SH-SY5Y (cell line): Measurements from ENCODE around the gene C1QL3.

ENCODE experiments used
- GATA2 ChIP-seq: IDR thresholded peaks from 2 replicates; pipeline ENCODE4 v1.6.1; 2011; ENCODE audit warnings: mild to moderate bottlenecking, low read depth, low read length
- GATA3 ChIP-seq: IDR thresholded peaks from 2 replicates; pipeline ENCODE4 v1.6.1; 2011; ENCODE audit warnings: low read depth, mild to moderate bottlenecking, low read length, moderate library complexity

Gene C1QL3

DNA sequence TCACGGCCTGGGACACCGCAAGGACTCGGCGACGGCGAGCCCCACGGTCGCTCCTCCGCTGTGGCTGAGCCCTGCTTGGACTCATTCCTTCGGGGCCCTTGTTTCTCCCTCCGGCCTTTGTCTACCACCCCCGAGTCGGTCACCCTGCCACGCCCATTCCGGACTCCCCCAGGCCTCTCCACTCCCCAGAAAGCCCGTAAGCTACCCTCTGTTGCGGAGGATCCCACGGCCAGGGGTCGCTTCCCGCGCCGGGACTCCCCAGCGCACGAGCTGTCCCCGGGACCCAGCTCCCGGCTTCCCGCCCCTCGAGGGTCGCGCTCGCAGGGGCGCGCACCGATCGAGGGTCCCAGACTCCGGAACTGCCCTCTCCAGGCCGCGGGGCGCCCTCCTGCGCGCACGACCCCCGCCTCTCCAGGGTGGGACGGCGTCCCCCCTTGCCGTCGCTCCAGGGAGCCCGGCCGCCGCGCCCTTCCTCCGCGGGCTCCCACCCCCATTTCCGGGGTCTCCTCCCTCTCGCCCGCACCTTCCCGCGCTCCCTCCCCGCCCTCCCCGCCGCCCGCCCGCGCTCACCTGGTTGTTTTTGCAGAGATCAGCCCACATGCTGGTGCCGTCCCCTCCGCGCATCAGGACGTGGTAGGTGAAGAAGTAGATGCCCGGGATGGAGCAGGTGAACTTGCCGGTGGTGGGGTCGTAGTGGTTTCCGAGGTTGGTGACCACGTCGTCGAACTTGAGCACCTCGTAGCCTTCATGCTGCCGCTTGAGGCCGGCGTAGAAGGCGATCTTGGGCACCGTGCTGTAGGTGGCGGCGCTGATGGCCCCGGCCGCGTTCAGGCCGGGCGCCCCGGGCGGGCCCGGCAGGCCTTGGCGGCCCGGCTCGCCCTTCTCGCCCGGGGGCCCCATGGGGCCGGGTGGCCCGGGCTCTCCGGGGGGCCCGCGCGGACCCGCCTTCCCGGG, 1.5 kb downstream of the C1QL3 start:
- TF ChIP-seq GATA2 (no peak), GATA3 (no peak)

DNA sequence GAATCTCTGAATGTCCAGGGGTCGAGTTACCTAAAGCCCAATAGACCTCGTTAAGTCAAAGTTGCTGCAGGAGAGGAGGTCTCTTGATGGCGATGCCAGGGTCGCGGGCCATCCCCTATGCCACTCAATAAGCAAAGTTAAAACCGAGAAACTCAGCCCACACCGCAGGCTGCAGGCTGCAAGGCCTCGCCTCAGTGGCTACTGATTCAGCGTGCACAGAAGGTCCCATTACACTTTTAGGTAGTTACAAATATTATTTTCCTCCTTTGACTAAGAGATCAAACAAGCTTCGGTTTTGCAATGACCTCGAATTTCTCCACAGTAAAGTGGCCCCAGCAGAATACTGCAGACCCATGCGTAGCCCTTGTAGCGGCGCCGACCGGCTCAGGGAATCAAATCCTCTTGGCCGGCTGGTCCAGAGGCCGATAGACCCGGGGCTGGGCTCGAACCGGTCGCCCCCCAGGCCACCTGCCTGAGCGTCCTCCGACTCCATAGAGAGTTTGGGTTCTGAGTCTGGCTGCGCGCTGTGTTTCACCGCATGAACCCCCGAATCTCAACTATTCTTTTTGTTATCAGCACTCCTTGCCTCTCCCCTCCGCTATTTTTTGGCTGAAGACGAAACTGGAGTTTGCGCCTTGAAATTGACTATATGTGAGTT, 2.3 kb downstream of the C1QL3 start:
- TF ChIP-seq GATA2 = no peak

DNA sequence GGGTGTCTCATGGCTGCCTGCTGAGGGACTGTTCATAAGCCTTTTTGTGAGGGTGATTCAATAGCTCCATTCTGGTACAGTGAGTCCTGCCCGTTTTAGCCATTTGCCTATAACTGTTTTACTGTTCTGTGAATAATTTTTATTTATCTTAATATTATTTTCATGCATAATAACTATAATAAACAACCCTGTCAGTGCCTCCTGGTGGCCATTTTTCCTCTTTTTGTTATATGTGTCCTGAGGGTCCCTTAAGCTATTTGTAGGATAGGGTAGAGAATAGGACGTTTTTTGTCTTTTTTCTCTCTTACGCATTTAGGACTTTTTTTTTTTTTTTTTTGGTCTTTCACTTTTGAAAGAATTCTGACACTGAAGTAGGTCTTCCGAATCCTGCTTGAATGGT, 2.9 kb downstream of the C1QL3 start:
- TF ChIP-seq GATA2 (no peak), GATA3 (no peak)

DNA sequence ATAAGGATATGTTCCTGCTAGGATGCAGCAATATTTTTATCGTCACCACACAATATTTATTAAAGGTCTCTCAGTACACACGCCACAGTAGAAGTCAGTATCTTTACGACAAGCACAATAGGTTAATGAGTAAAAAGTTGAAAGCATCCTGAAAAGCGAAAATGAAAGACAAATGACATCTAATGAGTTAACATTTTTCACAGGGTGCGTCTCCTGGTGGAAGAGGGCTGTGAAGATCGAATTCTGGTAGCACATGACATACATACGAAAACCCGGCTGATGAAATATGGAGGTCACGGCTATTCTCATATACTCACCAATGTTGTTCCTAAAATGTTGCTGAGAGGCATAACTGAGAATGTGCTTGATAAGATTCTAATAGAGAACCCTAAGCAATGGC, 10.8 kb downstream of the C1QL3 start:
- TF ChIP-seq GATA2 (no peak), GATA3 (no peak)

DNA sequence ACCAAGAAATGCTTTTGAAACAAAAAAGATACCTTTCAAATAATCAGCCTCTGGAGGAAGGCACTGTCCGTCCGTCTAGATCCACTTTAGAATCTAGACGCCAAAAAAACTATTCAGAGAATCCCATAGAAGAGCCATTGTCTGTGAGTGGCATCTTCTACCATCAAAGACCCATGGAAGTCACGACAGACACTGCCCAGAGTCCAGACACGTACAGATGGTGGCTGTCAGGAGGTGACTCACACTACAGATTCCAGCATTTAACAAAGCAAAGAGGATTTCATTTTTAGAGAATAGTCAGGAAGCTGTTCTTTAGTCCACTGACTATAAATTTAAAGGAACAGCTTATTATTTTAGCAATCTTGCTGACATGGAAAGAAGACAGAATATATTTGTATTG, 11.7 kb downstream of the C1QL3 start:
- TF ChIP-seq GATA2 (no peak), GATA3 (no peak)

DNA sequence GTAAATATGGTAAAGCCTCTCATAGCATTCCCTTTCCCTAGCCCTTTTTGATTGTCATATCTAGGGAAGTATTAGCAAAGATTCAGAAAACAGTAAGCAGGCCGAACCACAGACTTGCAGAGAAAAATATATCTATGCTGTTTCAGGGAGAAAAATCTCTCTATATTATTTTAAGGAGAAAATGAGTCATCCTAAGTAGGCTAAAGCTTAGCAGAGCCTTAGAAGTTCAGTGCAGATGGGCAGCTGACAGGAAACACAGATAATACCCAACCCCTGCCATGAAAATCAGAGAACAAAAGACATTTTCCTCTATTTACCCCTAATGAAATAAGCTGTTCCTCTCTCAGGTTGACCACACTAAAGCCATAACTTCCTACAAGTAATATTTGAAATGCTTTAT, 16.5 kb downstream of the C1QL3 start:
- TF ChIP-seq GATA2 (no peak), GATA3 (no peak)

DNA sequence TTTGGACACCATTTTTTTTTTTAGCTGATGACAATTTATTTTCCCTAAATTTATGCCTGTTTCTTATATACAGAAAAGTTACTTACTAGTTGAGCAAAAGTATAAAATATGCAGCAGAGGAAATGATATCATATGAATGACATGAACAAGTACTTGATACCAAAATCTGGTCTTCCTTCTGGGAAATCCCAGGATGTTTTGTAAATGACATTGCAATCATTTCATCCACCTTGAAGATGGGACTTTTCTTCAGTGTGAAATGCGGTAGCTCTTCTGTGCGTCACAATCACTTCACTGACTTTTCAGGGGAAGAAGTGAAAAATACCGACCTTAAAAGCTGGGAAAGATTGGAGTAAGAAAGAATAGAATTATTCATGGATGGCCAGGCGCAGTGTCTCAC, 23.8 kb downstream of the C1QL3 start:
- TF ChIP-seq GATA3 (no peak), GATA2 (no peak)

DNA sequence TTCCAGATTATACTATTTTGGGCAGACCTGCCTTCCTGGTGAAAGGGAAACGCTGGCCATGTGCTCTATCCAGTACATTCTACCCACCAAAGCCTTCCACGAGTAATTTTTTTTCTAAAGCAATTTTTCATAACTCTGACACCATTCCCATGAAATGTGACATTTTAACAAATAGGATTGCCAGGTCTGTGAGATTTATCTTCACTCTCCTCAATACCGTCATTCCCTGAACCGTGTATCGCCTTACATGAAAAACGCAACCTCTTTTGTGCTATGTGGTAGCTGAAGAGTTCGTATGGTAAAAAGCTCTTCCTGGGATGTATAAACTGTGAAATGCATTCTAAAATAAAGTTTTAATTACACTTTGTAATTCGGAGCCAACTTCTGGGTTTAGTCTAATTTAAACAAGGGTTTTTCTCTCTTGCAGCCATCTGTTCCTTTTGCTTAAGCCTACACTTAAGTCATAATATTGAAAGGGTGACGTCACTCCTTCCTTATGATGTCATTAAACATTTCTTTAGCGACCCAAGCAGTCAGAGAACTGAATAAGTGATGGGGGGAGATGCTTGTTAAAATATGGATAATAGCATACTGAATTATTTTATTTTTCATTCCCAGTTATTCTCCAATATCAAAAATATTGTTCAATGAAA, 27.7 kb downstream of the C1QL3 start:
- no peak for TF ChIP-seq GATA3
- TF ChIP-seq GATA2 = no peak

DNA sequence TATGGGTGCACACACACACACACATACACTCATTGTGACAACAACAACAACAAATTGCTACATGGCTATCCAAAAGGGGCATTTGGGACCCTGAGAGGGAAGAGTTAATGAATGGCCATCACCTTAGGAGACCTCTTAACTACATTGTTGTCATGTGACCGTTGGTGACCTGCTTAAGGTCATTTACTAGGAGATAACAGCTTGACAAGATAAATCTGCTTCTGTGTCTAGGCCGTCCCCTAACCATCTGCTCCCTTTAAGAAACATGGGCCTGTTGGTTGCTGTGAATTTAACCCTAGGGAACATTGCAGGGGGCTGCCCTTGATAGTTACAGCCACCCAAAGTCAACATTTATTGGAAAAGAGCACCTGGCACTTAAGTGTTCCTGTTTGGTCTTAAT, 29.7 kb downstream of the C1QL3 start:
- TF ChIP-seq GATA2 = peak; percentile 48
- TF ChIP-seq GATA3 = no peak

DNA sequence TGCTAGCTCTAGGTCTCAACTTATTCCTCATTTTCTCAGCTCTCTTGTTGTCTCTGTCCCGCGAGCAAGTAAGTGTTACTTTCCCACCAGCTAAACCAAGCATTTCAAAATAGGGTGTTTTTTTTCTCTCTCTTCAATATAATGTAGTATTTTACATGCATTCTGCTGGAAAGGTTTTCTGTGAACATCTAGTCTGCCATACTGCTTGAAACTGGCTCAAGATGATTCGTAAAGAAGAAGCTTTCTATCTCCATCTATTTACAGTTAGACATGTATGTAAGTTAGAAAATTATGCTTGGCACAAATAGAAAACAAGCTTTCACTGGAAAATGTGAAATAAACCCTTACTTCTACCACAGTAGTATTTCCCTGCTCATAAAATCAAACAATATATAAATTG, 31.2 kb downstream of the C1QL3 start:
- no peak for TF ChIP-seq GATA2

DNA sequence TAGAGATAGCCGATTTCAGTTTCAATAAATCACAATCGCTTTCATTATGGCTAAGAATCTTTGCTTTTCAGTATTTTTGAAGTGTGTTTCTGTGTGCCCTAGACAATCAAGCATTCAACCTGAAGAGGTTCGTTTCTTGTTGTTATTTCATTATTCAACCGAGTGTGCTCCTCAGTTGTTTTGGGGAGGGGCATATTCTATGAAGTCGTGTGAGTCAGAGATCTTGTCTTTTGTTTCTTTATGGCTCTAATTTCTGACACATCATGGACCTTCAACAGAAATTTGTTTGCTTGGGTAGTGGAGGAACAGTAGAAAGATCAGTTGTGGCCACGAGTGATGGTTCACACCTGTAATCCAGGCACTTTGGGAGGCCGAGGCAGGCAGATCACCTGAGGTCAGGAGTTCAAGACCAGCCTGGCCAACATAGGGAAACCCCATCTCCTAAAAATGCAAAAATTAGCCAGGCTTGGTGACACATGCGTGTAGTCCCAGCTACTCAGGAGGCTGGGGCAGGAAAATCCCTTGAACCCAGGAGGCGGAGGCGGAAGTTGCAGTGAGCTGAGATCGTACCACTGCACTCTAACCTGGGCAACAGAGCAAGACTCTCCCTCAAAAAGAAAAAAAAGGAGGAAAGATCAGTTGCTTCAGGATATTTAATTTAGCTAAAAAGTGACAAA, 38.3 kb downstream of the C1QL3 start:
- TF ChIP-seq GATA3 (no peak), GATA2 (no peak)

DNA sequence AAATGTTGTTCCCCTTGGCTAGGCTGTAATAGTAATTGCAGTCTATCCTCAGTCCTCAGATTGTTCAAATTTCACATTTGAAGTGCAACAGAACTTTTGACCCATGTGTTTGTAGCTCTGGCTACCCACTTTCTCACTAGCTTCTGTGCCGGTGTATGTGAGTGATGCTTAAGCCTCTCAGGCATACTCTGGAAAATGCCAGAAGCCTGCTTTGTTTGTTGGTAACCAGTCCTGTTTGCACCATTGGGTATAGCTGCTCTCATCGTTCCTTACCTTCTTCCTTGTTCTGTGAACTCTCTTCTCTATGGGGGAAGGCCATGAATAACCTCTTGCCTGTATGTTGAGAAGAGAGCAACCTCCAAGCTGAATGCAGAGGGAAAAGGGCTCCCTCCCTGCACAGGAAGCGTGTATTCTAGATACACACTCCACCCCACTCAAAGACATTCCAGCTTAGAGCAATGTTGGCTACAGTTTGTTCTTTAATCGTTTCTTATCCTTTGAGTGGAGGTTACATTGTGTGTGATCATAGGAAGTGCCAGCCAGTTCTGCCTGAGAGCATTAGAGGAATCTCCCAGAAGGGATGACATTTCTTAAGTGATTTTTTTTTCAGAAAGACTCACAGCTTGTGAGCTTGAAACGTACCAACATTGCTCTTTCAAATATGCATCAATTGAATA, 40.5 kb downstream of the C1QL3 start:
- no peak for TF ChIP-seq GATA2

DNA sequence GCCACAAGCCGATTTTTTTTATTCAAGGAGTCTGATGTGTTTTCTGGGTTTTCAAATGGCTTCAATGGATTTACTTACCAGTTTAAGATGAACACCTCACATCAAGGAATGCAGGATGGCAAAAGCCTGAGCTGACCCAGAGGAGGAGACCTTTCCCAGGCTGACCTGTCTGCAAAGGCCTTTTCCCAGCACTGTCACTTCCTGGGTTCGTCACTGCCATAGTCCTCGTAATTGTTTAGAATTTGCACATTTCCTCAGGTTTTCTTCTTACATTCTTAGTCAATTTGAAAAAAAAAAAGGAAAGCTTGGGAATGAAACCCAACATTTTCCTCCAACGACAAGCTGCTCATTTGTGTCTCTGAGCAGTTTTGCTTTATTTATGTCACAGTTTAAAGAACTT, 42.9 kb downstream of the C1QL3 start:
- TF ChIP-seq GATA3 (no peak), GATA2 (no peak)

DNA sequence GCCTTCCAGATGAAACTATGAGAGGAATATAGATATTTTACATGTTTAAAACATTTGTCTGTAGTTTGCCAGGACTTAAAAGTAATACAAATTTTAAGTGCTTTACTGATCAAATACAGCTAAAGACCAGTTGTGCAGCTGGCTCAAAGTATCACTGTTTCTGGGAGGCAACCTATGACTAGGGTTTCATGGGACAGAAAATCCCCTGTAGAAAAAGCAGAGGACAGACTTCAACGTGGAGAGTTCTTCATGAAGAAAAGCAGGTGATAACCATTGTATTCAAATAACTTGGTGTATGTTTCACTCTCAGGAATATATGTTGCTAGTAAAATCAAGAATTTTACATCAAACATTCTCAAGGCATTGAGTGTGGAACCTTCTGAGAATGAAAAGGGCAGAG, 43.9 kb downstream of the C1QL3 start:
- TF ChIP-seq GATA2 (no peak), GATA3 (no peak)

DNA sequence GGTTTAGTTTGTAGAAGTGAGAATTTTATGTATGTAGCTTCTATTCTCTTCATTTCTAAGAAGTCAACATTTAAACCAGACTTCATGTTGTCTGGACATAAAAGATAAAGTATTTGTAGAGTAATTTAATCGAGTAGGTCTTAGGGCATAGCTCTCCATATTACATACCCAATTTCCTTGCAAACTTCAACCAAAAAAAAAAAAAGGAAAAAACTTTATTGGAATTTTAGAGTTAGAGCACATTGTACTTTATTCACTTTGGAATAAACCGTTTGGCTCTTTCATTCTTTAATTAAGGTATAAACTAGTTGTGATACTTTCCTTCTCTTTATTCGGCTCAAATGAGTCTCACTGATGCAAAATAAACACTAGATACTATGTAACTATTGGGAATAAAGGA, 48.9 kb downstream of the C1QL3 start:
- no peak for TF ChIP-seq GATA3
- TF ChIP-seq GATA2 = no peak
